Pancreas (tissue), 10 donors: Measurements from ENCODE around the gene RUFY3. TPM values are rescaled to one million over a fixed set of nuclear protein-coding genes. Genes with fewer than 3 reads are reported as not detected.
A peak's percentile ranks its signal among the peaks of the same experiment; 100 is the strongest.

ENCODE experiments used
- ATAC-seq, 4 donors: fragments of 200-7000 bp; cut with Tn5 transposase; one replicate each; pipeline versions ENCODE4 v1.8.0 to v1.9.1; 2020; ENCODE audit warnings: mild to moderate bottlenecking in 4 of 4, moderate library complexity in 4 of 4
- DNase-seq, 6 donors: peaks; one replicate each; pipeline ENCODE4 v3.0.0-alpha.2; 2020
- FAIRE-seq: peaks from 2 replicates; lab custom pipeline; 2012; peaks lifted over from hg19 to GRCh38; lab: Jason Lieb, UNC
- H3K27ac ChIP-seq, 4 donors: fragments of 200-600 bp; sonication (generic); 1 replicate in 3 of 4; 2 replicates in 1 of 4; pipeline versions ENCODE4 v1.5.0 to v1.8.0; 2020
- H3K27me3 ChIP-seq, 4 donors: fragments of 200-600 bp; one replicate each; pipeline ENCODE4 v1.8.0; 2021
- H3K36me3 ChIP-seq, 3 donors: fragments of 200-600 bp; sonication (generic) in 1 of 3; one replicate each; pipeline versions ENCODE4 v1.5.0 to v1.8.0; 2020 to 2021
- H3K4me1 ChIP-seq, 3 donors: fragments of 200-600 bp; one replicate each; pipeline ENCODE4 v1.8.0; 2021
- H3K4me3 ChIP-seq, 4 donors: fragments of 200-600 bp; sonication (generic) in 2 of 4; one replicate each; pipeline versions ENCODE4 v1.5.0 to v1.8.0; 2020 to 2021
- H3K9me3 ChIP-seq, 4 donors: fragments of 200-600 bp; one replicate each; pipeline ENCODE4 v1.8.0; 2021
- CTCF ChIP-seq, 4 donors: fragments of 200-600 bp; sonication (generic) in 3 of 4; IDR thresholded peaks; one replicate each; pipeline versions ENCODE4 v1.5.0 to v1.8.0; 2021; ENCODE audit warnings: antibody characterized with exemption in 4 of 4
- WGBS, 2 donors: extraction: QIAGEN DNeasy Blood & Tissue Kit; methylation state at CpG; one replicate each; pipeline ENCODE4 v1.1.7; 2013; 5-methylcytosine and 5-hydroxymethylcytosine counted together
- intact Hi-C, 3 donors: fragments of 100-400 bp; cut with DNase I; formaldehyde crosslinking; loops; one replicate each; pipeline versions ENCODE4 v1.11.1 to v1.14.2; 2022
- polyA plus RNA-seq, 2 donors: library from polyadenylated mRNA; stranded (reverse); fragments of 200-250 nt; gene quantifications; one replicate each; pipeline ENCODE4 v1.2.3, GENCODE V29; 2013
- total RNA-seq, 6 donors: library from RNA; stranded (reverse); fragmentation: NEBNext Ultra II Directional in 4 of 6; extraction: Animal tissue kit (Norgen Biotek cat#: 25700) in 4 of 6; gene quantifications; one replicate each; pipeline versions ENCODE4 v1.2.1 to v1.2.4, GENCODE V29; 2021 to 2023
- donor health status: healthy with polysubstance abuse.
- donor health status: DM: no; HTN: no; CAD: no; lungs with moderate emphysema.
- donor health status: DM: no; HTN: no; CAD: no.
- donor health status: control.
- donor health status: control.
- donor health status: Bipolar disorder and iron deficiency.
- donor health status: DM: yes; HTN: yes; CAD: no.
- donor health status: DM: no; HTN: no; CAD: no.
- donor health status: DM: no; HTN: no; CAD: no.
- donor health status: DM: yes; HTN: yes; CAD: no.

Gene RUFY3
- total and polyA plus RNA-seq, 8 donors: 18.3 to 42.1 (median 22.0) TPM

- FAIRE-seq: no peak
- WGBS, 2 donors: 87 to 96% methylated on average over 3 of the region's 3 CpGs
- intact Hi-C loops: no loop called here
- Histone ChIP-seq H3K27ac (no peak overlapping the region), H3K9me3 (no peaks in the 10 kb centered on the region), H3K4me1 (peaks cover 0 to 3% (median 1%) of the 10 kb centered on the region in 3 donors), H3K4me3 (no peak overlapping the region), H3K27me3 (no peaks in the 10 kb centered on the region), H3K36me3 (no peaks in the 10 kb centered on the region)
- no peak for TF ChIP-seq CTCF (IDR thresholded peaks at IDR 0.05)
- DNase-seq: no peak
- ATAC-seq: no peak
Measured at GRCh38 chr4:70747874-70748273, 26.1 kb downstream of the RUFY3 start.

- no peaks in the 10 kb centered on the region for H3K27me3 ChIP-seq
- ATAC-seq: no peak
- no peak for TF ChIP-seq CTCF (IDR thresholded peaks at IDR 0.05)
- H3K27ac ChIP-seq: no peak overlapping the region
- DNase-seq: no peak
- WGBS, 2 donors: 55 to 76% methylated on average over 1 of the region's 1 CpG
- no peaks in the 10 kb centered on the region for H3K9me3 ChIP-seq
- no peak for FAIRE-seq
- H3K36me3 ChIP-seq: no peaks in the 10 kb centered on the region
- intact Hi-C loops: no loop called here
- H3K4me1 ChIP-seq: peaks cover 0 to 9% (median 7%) of the 10 kb centered on the region in 3 donors
- no peak overlapping the region for H3K4me3 ChIP-seq
Measured at GRCh38 chr4:70749313-70749712, 27.5 kb downstream of the RUFY3 start.

- Histone ChIP-seq H3K4me1 (peaks cover 0 to 12% (median 7%) of the 10 kb centered on the region in 3 donors), H3K27me3 (no peaks in the 10 kb centered on the region), H3K36me3 (no peaks in the 10 kb centered on the region), H3K9me3 (no peaks in the 10 kb centered on the region), H3K4me3 (no peak overlapping the region), H3K27ac (no peak overlapping the region)
- no peak for DNase-seq
- intact Hi-C loops: no loop called here
- ATAC-seq: no peak
- WGBS, 2 donors: 100% methylated on average over 1 of the region's 1 CpG
- peak; percentile 39 for FAIRE-seq
- TF ChIP-seq CTCF (IDR thresholded peaks at IDR 0.05): no peak
Measured at GRCh38 chr4:70752236-70752635, 30.5 kb downstream of the RUFY3 start.

GRCh38 chr4:70753630-70754029, 31.9 kb downstream of the RUFY3 start:
- Histone ChIP-seq H3K9me3 (no peaks in the 10 kb centered on the region), H3K27ac (no peak overlapping the region), H3K27me3 (no peaks in the 10 kb centered on the region), H3K4me3 (no peak overlapping the region), H3K4me1 (peaks cover 0 to 12% (median 7%) of the 10 kb centered on the region in 3 donors), H3K36me3 (no peaks in the 10 kb centered on the region)
- intact Hi-C loops: no loop called here
- FAIRE-seq (no peak), DNase-seq (no peak), ATAC-seq (no peak)
- no peak for TF ChIP-seq CTCF (IDR thresholded peaks at IDR 0.05)

GRCh38 chr4:70754470-70754869, 32.7 kb downstream of the RUFY3 start:
- intact Hi-C loops: no loop called here
- H3K9me3 ChIP-seq: no peaks in the 10 kb centered on the region
- no peak for TF ChIP-seq CTCF (IDR thresholded peaks at IDR 0.05)
- ATAC-seq: no peak
- H3K4me3 ChIP-seq: no peak overlapping the region
- no peaks in the 10 kb centered on the region for H3K36me3 ChIP-seq
- no peaks in the 10 kb centered on the region for H3K27me3 ChIP-seq
- no peak overlapping the region for H3K27ac ChIP-seq
- DNase-seq: no peak
- 91 to 97% methylated on average over 1 of the region's 1 CpG for WGBS, 2 donors
- peaks cover 0 to 12% (median 7%) of the 10 kb centered on the region in 3 donors for H3K4me1 ChIP-seq
- no peak for FAIRE-seq
